CD4-positive, alpha-beta T cell treated with Interleukin-21 for 1 hour (primary cell): Measurements from ENCODE around the gene KLHL29.

Source experiments
- DNase-seq: peaks from one replicate; pipeline ENCODE4 v3.0.0-alpha.2; 2020

KLHL29 gene

DNA sequence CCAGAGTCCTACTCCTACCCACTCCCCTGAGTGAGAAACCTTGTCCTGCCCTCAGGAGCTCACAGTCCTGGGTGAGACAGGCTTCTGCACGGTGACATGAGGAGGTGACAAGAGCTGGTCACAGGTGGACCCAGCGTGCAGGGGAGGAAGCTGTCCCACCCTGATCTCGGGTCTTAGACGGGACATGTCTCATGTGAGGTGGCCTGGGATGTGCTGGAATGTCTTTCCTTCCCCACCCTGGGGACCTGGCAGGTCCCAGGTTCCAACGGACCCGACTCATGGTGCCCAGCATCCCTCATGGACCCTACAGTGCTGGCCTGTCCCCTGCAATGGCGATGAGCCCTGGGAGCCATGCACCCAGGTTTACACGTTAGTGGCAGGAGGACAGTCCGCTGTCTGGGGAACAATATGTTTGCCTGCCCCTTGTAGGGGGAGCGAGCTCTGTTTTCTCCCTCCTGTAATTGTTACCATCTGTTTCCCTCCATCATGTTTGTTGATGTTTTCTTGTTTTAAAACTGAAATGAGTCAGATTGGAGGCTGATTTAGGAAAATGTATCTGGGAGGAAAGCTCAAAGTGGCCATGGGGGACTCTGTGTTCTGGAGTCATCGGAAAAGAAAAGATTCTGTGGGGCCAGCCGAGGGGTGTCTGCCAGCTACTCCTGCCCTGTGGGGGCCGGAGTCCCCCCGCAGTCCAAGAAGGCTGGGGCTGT lies 238.1 kb downstream of the KLHL29 start:
- DNase-seq = no peak

DNA sequence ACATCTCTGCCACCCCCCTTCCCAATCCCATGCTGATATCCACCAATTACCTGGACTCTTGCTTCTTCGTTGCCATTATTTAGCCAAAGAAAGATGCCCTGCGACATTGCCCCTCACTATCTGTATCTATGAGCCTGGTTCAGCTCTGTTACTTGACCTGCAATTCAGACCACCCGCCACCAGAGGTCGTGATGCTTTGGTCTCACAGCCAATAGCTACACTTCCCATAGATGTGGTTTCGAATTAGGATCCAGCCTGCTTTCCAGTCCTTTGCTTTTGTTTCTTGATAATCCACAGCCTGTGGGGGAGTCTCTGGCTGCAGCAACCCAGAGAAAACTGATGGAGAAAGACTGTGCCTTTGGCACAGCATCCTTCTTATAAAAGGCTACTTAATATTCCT lies 239.4 kb downstream of the KLHL29 start:
- DNase-seq = no peak

DNA sequence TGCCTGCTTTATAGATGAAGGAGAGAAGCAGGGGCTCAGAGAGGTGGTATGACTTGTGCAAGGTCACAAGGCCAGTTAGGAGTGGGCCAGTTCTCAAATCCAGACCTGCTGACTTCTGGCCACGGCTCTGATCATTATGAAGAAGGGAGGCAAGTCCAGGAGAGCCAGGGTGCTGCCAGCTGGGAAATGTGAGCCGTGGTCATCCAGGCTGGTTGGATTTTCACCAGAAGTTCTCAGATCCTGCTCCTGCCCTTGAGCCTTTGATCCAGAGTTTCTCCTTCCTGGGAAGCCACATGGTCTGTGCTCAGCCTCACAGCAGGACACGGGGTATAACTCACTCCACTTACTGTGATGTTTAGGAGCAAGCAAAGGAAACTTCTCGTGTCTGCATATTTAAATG lies 239.9 kb downstream of the KLHL29 start:
- no peak for DNase-seq

DNA sequence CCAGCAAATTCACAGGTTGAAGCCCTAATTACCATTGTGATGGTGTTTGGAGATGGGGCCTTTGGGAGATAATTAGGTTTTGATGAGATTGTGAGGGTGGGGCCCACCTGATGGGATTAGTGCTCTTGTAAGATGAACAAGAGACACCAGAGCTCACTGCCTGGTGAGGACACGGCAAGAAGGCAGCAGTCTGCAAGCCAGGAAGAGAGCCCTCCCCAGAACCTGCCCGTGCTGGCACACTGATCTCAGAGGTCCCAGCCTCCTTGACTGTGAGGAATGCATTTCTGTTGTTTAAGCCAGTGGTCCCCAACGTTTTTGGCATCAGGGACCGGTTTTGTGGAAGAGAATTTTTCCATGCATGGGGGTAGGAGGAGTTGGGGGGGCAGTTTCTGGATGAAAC lies 240.7 kb downstream of the KLHL29 start:
- DNase-seq = no peak

DNA sequence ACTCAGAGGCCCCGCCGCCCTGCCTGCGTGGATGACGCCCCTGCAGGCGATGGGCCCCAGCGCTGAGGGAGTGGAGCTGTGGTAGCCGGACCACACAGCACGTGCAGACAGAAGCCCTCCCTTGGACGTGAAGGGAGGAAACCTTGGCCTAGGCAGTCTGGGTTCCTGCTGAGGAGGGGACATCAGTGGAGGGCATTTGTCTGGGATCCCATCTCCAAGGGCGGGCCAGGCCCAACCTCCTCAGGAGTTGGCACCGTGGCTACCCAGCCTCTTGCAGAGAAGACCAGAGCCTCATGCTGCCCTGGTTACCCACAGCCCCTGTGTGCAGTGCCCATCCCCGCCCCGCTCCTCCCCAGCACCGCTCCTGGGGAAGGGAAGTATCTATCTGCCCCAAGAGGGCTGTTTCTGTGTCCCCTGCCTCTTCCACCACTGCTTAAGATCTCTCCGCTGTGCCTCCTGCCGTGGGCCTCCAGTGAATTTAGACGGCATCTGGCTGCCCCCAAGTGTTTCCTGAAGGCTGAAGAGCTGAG lies 241.8 kb downstream of the KLHL29 start:
- no peak for DNase-seq

DNA sequence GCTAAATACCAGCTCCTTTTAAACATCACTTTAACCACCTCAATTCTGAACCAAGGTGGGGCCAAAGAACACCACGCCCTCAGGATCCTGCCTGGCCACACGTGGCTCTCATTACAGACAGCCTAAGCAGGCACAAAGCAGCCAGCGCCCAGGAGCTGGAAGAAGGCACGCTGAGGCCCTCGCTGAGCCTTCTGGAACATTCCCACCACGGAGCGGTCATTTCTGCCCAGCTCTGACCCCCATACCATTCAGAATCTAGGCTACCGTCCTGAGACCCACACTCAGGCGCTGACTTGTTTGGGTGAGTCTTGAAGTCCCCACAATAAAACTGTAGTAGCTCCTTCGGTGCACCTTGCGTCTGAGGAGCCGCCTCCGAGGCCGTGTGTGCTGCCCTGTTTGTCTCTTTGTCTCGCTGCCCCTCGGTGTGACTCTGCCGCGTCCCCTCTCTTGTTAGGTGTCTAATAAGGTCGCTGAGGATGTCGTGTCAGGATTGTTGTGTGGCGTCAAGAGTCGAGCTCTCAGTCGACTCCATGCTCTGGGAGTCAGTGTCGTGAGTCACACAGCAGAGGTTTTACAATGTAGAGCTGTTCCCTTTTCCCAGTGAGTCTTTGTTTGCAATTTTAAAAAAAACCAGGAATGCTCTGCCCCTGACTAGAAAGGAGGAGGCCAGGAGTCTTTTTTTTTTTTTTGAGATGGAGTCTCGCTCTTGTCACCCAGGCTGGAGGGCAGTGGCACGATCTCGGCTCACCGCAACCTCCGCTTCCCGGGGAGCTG lies 242.4 kb downstream of the KLHL29 start:
- no peak for DNase-seq

DNA sequence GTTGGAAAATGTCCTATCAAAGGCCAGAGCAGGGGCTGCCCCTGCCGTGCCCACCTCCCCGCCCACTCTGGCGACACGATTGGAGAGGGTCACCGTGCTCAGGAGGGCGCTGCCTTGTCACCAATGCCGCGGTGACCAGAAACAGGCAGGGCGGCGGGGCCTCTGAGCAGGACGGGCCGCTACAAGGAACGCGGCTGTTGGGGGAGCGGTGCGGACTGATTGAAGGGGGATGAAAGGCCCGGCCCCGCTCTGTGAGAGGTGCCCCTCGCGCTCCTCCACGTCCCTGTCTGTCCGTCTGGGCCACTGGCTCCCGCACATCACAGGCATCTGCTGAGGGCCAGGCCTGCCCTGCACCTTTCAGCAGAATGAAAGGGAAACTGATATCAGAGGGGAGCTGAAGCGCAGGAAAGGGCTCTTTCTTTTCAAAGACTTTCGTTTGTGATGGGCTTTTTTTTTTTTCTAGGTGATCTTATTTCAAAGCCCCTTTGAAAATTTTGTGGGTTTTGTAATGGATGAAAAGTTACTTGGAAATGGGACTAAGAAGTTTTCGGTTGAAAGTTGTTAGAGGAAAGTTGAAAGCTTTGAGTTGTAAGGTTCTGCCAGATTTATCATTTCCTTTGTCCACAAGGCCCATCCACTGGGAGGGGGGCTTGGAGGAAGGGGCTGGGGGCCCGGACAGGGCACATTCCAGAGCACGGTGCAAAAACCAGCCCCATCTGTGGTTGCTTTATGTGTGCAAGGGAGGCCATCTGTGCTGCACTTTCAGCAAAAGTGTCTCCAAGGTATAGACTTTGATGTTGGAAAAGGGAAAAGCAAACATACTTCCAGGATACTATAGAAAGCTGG lies 244.2 kb downstream of the KLHL29 start:
- no peak for DNase-seq

DNA sequence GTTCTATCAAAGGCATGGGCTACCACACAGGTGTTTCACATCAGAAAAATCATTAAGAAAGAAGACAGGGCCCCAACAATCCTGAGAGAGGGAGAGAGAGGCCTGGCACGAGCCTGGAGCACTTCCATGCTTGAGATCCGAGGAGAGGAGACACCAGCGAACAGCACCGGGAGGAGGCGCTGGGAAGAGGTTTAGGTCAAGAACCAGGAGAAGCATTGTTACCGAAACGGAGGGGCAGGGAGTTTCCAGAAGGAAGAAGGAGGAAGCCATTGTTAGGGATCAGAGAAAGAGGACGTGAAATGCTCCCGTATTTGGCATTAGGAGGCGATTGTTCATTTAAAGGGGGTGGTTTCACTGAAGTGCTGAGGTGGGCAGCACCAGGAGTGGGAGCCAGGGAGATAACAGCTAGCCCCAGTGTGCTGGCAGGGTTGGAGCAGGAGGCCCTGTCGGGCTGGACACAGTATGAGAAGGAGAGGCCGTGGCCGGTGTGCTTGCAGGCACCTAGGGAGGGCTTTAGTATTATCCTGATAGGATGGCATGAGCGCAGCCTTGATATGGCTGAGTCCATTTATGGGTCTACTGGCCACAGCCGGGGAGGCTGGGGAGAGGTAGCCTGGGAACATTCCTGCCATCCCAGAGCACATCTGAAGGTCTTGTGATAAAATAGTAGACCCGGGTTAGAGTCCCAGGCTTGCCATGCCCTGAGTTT lies 244.9 kb downstream of the KLHL29 start:
- DNase-seq = no peak

DNA sequence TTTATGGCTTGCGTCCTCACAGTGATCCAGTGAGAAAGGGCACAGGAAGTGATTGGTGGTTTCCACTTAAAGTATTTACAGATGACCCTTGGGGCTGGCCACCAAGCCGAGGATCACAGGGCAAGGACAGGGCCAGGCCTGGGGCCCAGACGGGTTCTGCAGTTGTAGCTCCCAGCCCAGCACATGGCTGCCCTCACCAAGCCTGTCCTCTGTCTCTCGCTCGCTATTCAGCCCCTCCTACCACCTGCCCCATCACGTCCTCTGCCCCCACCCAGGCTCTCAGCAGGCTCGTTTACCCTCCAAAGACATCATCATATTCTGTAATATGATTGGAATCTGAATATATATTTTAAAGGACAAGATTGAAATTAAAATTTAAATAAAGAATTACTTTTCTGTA lies 246.0 kb downstream of the KLHL29 start:
- DNase-seq = no peak

DNA sequence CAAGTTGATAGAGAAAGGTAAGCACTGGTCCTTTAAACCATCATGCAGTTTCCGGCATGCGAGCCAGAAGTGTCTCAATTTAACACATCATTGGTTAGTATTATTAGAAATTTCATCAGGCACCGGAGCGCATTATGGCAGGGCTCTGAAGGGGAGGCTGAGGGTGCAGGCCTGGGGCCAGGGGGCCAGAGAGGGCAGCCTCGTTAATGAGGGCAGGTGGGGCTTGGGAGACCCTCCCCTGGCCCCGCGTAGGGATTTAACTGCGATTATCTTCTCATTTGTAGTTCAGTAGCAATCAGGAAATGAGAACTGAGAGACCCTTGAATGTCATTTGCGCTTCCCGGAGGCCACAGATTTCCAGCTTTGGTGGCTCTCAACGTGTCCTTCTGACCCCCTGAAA lies 246.4 kb downstream of the KLHL29 start:
- DNase-seq = no peak

DNA sequence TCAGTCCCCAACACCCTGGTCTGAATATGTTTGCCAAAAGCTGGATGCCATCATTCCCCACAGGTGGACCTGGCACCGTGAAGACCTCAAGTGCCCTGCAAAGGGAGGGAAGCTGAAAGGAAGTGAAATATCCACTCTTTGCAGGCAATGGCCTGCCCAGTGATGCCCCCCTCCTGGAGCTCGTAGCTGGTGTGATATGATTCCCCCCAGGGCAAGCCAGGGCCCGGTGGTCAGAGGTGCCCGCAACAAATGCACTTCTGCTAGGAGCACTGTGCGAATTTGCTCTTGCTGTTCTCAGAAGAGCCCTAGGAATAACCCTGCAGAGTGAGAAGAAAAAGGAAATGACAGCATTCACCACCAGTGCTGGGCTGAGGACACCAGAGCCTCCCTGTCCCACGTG lies 247.4 kb downstream of the KLHL29 start:
- DNase-seq = no peak

DNA sequence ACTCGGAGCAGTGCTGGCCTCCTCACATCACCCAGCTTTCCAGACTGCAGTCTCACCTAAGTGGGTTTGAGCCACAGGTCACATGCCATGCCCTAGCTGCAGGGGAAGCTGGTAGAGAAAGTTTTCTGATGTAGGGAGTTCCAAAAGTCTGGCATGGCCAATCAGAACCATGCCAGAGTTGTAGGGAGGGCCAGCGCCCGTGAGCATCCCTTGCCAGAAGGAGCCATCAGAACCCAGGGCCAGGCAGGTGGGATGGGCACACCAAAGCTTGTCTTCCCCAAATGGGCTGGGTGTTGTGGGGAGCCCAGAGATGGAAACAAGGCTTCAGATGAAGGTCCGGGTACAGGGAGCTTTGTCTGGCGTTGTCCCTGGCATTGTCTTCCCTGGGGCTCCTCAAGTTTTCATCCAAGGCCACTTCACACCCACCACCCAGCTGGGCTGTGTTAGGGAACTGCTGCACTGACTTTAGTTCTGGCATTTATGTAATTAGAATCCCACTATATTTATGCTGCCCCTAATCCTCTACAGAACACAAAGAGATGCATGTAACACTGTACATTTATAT lies 247.9 kb downstream of the KLHL29 start:
- no peak for DNase-seq

DNA sequence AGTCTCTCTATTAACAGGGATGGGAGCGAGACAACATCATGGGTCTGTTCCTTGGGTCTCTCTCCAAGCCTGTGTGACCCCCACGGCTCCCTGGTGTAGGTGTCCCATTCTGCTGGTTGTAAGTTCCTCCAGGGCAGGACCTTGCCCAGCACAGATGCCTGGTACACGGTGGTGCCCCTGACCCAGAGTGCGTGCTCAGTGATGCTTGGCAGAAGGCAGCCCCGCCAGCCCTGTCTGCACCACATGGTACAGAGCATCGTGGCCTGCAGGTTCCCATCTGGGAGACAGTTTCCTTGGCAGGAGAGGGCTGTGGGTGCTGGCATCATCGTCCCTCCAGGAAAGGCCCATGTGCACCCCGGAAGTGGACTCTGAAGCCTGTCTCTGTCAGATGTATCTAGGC lies 249.0 kb downstream of the KLHL29 start:
- DNase-seq = no peak

DNA sequence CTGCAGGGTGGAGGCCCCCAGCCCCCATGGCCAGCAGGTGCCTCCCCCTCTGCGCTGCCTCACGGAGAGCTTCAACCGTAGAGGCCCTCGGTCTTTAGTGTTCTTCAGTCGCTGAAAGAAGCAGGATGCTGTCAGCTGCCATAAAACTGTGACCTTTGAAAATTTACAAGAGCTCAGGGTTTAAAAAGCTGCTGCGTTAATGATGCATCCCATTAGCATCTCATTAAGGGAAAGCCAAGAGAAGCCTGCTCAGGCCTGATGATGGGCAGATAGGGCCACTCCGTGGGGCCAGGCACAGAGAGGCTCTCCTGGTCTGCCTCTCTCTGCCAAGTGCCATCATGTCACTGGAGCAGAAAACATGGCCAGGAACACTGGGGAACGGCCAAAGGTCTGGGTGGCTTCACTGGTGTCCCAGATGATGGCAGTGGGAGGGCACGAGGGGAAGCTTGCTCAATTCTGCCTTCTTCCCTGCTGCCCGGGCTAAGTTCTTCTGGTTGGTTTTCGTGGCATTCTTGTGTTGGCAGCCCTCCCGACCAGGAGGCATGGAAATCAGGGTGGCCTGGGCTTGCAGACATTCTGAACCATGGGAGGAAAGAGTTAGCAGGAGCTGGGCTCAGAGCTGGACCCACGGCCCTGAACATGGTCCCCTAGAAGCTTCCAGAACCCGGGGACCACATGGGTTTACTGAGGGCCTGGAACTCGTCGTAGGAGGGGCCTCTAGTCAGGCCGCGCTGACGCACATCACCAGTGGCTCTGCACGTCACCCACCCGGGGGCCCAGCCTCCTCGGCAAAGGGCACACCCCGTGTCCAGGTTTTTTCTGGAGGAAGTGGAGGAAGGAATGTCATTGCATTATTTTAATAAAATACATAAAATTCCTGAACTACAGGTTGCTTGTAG lies 250.7 kb downstream of the KLHL29 start:
- DNase-seq = no peak

DNA sequence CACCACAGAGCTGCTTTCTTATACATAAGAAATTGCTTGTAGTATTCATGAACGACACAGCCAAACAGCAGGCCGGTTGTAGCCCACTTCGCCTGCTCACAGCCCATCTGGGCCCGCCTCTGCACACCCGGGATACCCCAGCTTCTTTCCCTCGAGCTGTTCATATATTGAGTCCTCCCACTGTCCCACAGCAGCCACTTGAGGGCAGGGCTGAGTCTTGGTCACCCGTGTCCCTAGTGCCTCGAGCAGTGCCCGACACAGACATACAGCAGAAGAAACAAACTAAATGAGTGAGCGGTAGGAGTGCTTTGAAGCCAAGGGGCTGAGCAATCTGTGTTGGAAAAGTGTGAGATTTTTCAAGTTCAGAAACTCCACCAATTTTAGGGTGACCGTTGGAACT lies 251.4 kb downstream of the KLHL29 start:
- no peak for DNase-seq

DNA sequence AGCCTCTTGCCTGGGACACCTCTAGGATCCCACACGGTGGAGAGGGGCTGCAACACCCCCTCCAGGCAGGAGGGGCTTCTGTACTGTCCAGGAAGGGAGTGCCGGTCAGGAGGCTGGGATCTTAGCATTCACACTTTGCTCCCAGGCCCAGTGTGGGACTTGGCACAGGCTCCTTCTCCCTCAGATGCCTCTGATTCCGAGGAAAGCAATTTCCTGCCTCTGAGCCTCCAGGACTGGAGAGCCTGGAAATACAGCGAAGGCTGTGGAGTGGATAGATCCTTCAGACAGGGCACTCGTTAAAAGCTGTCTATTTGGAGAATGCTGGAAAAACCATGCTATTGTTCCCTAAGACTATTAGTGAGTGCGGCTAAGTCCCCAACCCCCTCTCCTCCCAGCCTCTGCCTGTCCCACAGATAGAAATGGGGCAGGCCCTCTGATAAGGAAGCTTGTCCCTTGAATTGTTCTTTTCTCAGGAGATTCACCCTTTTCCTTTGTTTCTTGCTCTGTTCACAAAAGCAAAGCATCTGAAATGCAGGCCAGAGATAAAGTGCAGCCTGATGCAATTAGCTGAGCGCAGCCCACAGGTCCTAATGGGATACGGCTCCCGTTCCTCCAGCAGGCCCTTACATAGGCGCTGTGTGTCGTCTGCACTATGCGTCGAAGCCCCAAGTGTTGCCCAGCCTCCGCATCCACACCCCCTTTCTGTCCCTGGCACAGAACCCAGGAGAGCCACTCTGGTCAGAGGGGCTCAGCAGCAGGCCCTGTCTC lies 252.2 kb downstream of the KLHL29 start:
- DNase-seq = no peak

DNA sequence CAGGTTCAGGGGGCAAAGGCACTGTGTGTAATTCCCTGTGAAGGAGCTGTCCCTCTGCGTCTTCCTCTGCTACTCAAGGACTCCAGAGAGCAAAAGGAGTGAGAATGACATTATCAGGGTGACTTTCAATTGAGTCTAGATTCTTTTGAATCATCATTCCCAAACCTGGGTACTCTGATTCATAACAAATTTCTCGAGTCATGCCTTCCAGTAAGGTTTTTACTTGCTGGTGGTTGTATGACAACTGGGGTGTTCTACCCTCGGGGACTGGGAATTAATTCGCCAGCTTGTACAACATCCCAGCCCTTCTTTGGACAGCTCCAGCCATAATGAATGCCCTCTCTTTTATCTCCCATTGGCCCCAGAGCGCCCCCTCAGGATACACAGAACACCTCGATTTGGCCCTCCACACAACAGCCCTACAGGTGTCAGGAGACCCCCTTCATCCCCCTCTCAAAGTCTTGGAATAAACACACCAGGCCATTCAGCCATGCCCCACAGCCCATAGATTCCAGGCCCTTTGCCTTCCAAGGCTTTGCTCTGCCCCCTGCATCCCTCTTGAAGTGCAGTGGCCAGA lies 254.5 kb downstream of the KLHL29 start:
- no peak for DNase-seq

DNA sequence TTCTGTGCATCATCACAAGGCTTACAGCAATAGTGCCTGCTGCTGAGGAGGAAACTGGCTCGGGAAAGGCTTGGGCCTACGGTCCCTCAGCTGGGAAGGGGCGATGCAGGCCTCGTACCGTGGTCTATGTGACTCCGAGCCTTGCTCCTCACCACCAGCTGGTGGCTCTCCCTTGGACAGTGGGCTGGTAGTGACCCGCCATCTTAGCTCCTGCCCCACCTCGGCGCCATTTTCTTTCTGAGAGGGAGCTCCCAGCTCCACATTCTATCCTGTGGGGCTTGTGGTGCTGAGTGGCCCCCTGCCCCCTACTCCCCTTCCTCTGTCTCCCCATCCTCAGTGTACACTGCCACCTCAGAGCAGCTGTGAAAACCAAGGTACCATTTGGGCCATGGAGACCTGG lies 255.7 kb downstream of the KLHL29 start:
- no peak for DNase-seq

DNA sequence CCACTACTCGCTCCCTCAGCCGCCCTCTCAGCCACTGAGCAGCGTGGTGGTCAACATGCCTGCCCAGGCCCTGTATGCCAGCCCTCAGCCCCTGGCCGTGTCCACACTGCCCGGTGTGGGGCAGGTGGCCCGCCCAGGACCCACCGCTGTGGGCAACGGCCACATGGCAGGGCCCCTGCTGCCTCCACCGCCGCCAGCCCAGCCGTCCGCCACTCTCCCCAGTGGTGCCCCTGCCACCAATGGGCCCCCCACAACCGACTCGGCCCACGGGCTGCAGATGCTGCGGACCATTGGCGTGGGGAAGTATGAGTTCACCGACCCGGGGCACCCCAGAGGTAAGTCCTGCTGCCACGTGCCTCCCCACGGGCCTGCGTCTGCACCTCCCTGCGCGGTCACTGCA lies 257.5 kb downstream of the KLHL29 start:
- DNase-seq = no peak

DNA sequence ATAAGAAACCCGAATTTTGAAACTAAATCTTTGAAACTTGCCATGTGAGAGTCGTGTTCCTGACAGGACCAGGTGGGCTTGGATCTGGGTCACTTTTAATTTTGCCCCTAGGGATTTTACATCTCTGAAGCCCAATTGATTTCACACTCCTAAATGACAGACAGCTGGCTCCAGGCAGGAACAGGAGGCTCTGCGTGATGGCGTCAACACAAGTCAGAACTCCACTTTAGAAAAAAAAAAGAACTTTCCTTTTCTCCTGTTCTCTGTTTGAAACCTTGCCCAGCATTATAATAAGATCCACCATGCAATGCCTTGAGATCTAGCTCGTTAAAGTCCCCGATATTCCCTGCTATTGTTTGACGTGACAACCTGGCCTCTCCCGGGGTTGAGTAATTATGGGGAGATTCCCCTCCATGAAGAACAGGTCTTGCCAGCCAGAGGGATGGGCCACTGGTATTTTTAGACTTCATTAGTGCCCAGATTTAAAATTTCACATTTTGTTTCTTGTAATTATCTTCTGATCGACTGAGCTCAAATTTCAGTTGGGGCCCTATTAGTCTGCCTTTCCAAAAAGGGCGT lies 260.3 kb downstream of the KLHL29 start:
- no peak for DNase-seq
